Pancreas (tissue), 10 donors: ENCODE data around the gene FHOD3. TPM values are rescaled to one million over a fixed set of nuclear protein-coding genes. Genes with fewer than 3 reads are reported as not detected.

Source experiments
- ATAC-seq, 4 donors: fragments of 200-7000 bp; cut with Tn5 transposase; one replicate each; pipeline versions ENCODE4 v1.8.0 to v1.9.1; 2020; ENCODE audit warnings: mild to moderate bottlenecking in 4 of 4, moderate library complexity in 4 of 4
- DNase-seq, 6 donors: peaks; one replicate each; pipeline ENCODE4 v3.0.0-alpha.2; 2020
- FAIRE-seq: peaks from 2 replicates; lab custom pipeline; 2012; peaks lifted over from hg19 to GRCh38; lab: Jason Lieb, UNC
- H3K27ac ChIP-seq, 4 donors: fragments of 200-600 bp; sonication (generic); 1 replicate in 3 of 4; 2 replicates in 1 of 4; pipeline versions ENCODE4 v1.5.0 to v1.8.0; 2020
- H3K27me3 ChIP-seq, 4 donors: fragments of 200-600 bp; one replicate each; pipeline ENCODE4 v1.8.0; 2021
- H3K36me3 ChIP-seq, 3 donors: fragments of 200-600 bp; sonication (generic) in 1 of 3; one replicate each; pipeline versions ENCODE4 v1.5.0 to v1.8.0; 2020 to 2021
- H3K4me1 ChIP-seq, 3 donors: fragments of 200-600 bp; one replicate each; pipeline ENCODE4 v1.8.0; 2021
- H3K4me3 ChIP-seq, 4 donors: fragments of 200-600 bp; sonication (generic) in 2 of 4; one replicate each; pipeline versions ENCODE4 v1.5.0 to v1.8.0; 2020 to 2021
- H3K9me3 ChIP-seq, 4 donors: fragments of 200-600 bp; one replicate each; pipeline ENCODE4 v1.8.0; 2021
- CTCF ChIP-seq, 4 donors: fragments of 200-600 bp; sonication (generic) in 3 of 4; IDR thresholded peaks; one replicate each; pipeline versions ENCODE4 v1.5.0 to v1.8.0; 2021; ENCODE audit warnings: antibody characterized with exemption in 4 of 4
- WGBS, 2 donors: extraction: QIAGEN DNeasy Blood & Tissue Kit; methylation state at CpG; one replicate each; pipeline ENCODE4 v1.1.7; 2013; 5-methylcytosine and 5-hydroxymethylcytosine counted together
- intact Hi-C, 3 donors: fragments of 100-400 bp; cut with DNase I; formaldehyde crosslinking; loops; one replicate each; pipeline versions ENCODE4 v1.11.1 to v1.14.2; 2022
- polyA plus RNA-seq, 2 donors: library from polyadenylated mRNA; stranded (reverse); fragments of 200-250 nt; gene quantifications; one replicate each; pipeline ENCODE4 v1.2.3, GENCODE V29; 2013
- total RNA-seq, 6 donors: library from RNA; stranded (reverse); fragmentation: NEBNext Ultra II Directional in 4 of 6; extraction: Animal tissue kit (Norgen Biotek cat#: 25700) in 4 of 6; gene quantifications; one replicate each; pipeline versions ENCODE4 v1.2.1 to v1.2.4, GENCODE V29; 2021 to 2023
- donor health status: healthy with polysubstance abuse.
- donor health status: DM: no; HTN: no; CAD: no; lungs with moderate emphysema.
- donor health status: DM: no; HTN: no; CAD: no.
- donor health status: control.
- donor health status: control.
- donor health status: Bipolar disorder and iron deficiency.
- donor health status: DM: yes; HTN: yes; CAD: no.
- donor health status: DM: no; HTN: no; CAD: no.
- donor health status: DM: no; HTN: no; CAD: no.
- donor health status: DM: yes; HTN: yes; CAD: no.

FHOD3 gene
- total and polyA plus RNA-seq, 8 donors = 0.25 to 4.3 (median 1.2) TPM

GRCh38 chr18:36752929-36753865, 455.7 kb downstream of the FHOD3 start:
- Histone ChIP-seq H3K4me3 (no peak overlapping the region), H3K9me3 (no peaks in the 10 kb centered on the region), H3K4me1 (no peaks in the 10 kb centered on the region), H3K27me3 (no peaks in the 10 kb centered on the region), H3K36me3 (no peaks in the 10 kb centered on the region), H3K27ac (no peak overlapping the region)
- DNase-seq (no peak), ATAC-seq (no peak), FAIRE-seq (no peak)
- intact Hi-C loops = no loop called here
- no peak for TF ChIP-seq CTCF (IDR thresholded peaks at IDR 0.05)
- 58 to 63% methylated on average over 3 of the region's 3 CpGs for WGBS, 2 donors

DNA sequence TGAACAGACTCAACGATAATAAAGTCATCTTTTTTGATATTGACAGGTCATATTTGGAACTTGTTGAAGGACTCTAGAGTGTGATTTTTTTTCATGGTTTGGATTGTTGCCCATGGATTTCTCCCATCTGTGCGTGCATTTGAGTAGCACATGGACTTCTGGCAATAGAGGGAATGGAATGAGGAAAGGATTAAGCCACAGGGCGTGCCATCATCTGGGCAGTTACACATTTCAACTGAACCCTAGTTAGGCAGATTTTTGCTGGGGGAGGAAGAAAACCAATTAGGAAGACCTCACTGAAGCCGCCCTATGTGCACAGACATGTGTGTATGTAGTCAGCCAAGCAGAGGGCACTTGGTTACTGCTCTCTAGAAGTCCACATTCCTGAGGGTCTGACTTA, 458.7 kb downstream of the FHOD3 start:
- no peaks in the 10 kb centered on the region for H3K27me3 ChIP-seq
- 37 to 41% methylated on average over 4 of the region's 4 CpGs for WGBS, 2 donors
- no peak for TF ChIP-seq CTCF (IDR thresholded peaks at IDR 0.05)
- intact Hi-C loops = no loop called here
- peaks cover 0 to 8% (median 0%) of the 10 kb centered on the region in 3 donors for H3K4me1 ChIP-seq
- no peak overlapping the region for H3K4me3 ChIP-seq
- peak in 3 of 4 donors; percentile 21 to 51 (median 49) for ATAC-seq
- no peaks in the 10 kb centered on the region for H3K36me3 ChIP-seq
- H3K27ac ChIP-seq = no peak overlapping the region
- FAIRE-seq = no peak
- DNase-seq = no peak
- no peaks in the 10 kb centered on the region for H3K9me3 ChIP-seq

DNA sequence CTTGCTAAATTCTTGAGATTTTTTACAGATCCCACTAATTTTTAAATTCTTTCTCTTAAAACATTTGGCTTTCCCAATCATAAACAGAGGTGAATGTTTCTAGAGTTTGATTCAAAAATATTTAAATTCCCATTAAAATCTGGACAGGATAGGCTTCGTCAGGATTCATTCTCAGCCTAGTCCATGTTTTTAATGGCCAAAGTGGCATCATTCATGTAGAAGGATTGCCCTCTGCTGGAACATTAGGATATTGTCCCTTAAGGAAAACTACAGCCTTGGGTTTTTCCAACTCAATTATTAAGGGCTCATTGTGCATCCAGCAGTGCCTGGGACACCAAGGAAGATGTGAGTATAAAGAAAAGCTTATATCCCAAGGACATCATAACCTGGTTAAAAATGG, 459.6 kb downstream of the FHOD3 start:
- Histone ChIP-seq H3K9me3 (no peaks in the 10 kb centered on the region), H3K4me3 (no peak overlapping the region), H3K4me1 (peaks cover 0 to 8% (median 0%) of the 10 kb centered on the region in 3 donors), H3K27ac (no peak overlapping the region), H3K36me3 (no peaks in the 10 kb centered on the region), H3K27me3 (no peaks in the 10 kb centered on the region)
- WGBS, 2 donors = 12% methylated on average over 1 of the region's 1 CpG
- peak; percentile 23 to 51 (median 42) for TF ChIP-seq CTCF (IDR thresholded peaks at IDR 0.05)
- peak; percentile 71 to 88 (median 87) for ATAC-seq
- intact Hi-C loops = no loop called here
- FAIRE-seq = peak; percentile 89
- no peak for DNase-seq

DNA sequence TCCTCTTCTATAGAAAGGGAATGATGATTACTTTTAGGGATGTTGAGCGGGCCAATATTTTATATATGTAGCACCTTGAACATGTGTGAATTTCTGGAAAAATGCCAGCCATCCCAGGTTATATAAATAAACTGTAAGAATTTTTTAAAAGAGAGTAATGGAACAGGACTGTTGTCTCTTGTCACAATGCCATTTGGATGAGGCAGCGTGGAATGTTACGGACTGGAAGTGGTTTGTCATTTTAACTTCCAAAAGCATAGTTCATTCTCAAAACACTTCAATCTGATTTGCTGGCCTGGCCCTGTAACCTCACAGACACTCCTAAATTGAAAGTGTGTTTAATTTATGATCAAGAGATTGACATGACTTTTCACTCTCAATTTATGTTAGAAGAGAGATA, 460.5 kb downstream of the FHOD3 start:
- Histone ChIP-seq H3K36me3 (no peaks in the 10 kb centered on the region), H3K27me3 (no peaks in the 10 kb centered on the region), H3K4me1 (peaks cover 0 to 8% (median 0%) of the 10 kb centered on the region in 3 donors), H3K27ac (no peak overlapping the region), H3K4me3 (no peak overlapping the region), H3K9me3 (no peaks in the 10 kb centered on the region)
- DNase-seq (no peak), FAIRE-seq (no peak), ATAC-seq (no peak)
- WGBS, 2 donors = 69 to 77% methylated on average over 3 of the region's 3 CpGs
- TF ChIP-seq CTCF (IDR thresholded peaks at IDR 0.05) = no peak
- intact Hi-C loops = no loop called here

DNA sequence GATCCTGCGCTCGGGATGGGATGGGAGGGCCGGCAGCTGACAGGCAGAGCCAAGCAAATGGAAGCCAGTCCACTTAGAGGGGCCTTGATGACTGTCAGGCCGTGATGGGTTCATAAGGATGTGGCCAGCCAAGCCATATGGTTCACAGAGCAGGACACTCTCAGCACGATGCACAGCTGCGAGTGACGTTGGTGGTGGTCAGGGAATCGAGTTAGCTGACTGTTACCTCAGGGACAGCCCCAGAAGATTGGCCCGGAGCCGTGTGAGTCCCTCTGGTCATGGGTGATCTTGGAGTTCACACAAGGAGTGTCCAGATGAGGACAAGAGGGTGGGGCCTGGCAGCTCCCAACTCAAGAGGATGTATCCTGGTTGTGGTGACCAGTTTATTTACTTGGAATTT, 461.1 kb downstream of the FHOD3 start:
- no peak for DNase-seq
- FAIRE-seq = no peak
- peaks cover 0 to 8% (median 0%) of the 10 kb centered on the region in 3 donors for H3K4me1 ChIP-seq
- ATAC-seq = no peak
- no peak overlapping the region for H3K27ac ChIP-seq
- no peaks in the 10 kb centered on the region for H3K36me3 ChIP-seq
- no peaks in the 10 kb centered on the region for H3K27me3 ChIP-seq
- no peaks in the 10 kb centered on the region for H3K9me3 ChIP-seq
- TF ChIP-seq CTCF (IDR thresholded peaks at IDR 0.05) = no peak
- intact Hi-C loops = no loop called here
- 73 to 74% methylated on average over 10 of the region's 10 CpGs for WGBS, 2 donors
- no peak overlapping the region for H3K4me3 ChIP-seq
